Measurements from ENCODE around the gene IL21R. TPM values are rescaled to one million over a fixed set of nuclear protein-coding genes. Genes with fewer than 3 reads are reported as not detected.

The IL21R gene
- total RNA-seq, 1 experiment from 2014 or later, result not detected

- no peak overlapping the region for H3K4me3 Mint-ChIP-seq (ENCODE audit: low read depth, unreplicated experiment)
- intact Hi-C loops (cut with micrococcal nuclease; ENCODE audit: unreplicated experiment), result no loop called here
- no peaks in the 10 kb centered on the region for H3K4me1 Mint-ChIP-seq (ENCODE audit: low read depth, unreplicated experiment)
- H3K27ac Mint-ChIP-seq (ENCODE audit: unreplicated experiment), result no peak overlapping the region
- no peaks in the 10 kb centered on the region for H3K9me3 Mint-ChIP-seq (ENCODE audit: low read depth, unreplicated experiment)
- no peak for DNase-seq
- peaks cover 58% of the 10 kb centered on the region for H3K27me3 Mint-ChIP-seq (ENCODE audit: unreplicated experiment)
- no peak for TF ChIP-seq CTCF (IDR thresholded peaks at IDR 0.05; ENCODE audit: unreplicated experiment)
- no TSS peak for BruUV-seq (replicated peaks)
- no peaks in the 10 kb centered on the region for H3K36me3 Mint-ChIP-seq (ENCODE audit: insufficient read depth, unreplicated experiment)
- CTCF ChIA-PET, result no interaction called here
Measured at GRCh38 chr16:27429330-27429871, 27.4 kb downstream of the IL21R start.

- intact Hi-C loops (cut with micrococcal nuclease; ENCODE audit: unreplicated experiment), result no loop called here
- CTCF ChIA-PET, result no interaction called here
- no TSS peak for BruUV-seq (replicated peaks)
Measured at GRCh38 chr16:27429981-27430441, 28.0 kb downstream of the IL21R start.

GRCh38 chr16:27430512-27430911, 28.5 kb downstream of the IL21R start:
- Mint-ChIP-seq H3K9me3 (ENCODE audit: low read depth, unreplicated experiment) (no peaks in the 10 kb centered on the region), H3K4me1 (ENCODE audit: low read depth, unreplicated experiment) (no peaks in the 10 kb centered on the region), H3K27me3 (ENCODE audit: unreplicated experiment) (peaks cover 58% of the 10 kb centered on the region), H3K36me3 (ENCODE audit: insufficient read depth, unreplicated experiment) (no peaks in the 10 kb centered on the region), H3K27ac (ENCODE audit: unreplicated experiment) (no peak overlapping the region), H3K4me3 (ENCODE audit: low read depth, unreplicated experiment) (no peak overlapping the region)
- intact Hi-C loops (cut with micrococcal nuclease; ENCODE audit: unreplicated experiment), result no loop called here
- no peak for TF ChIP-seq CTCF (IDR thresholded peaks at IDR 0.05; ENCODE audit: unreplicated experiment)
- no TSS peak for BruUV-seq (replicated peaks)
- DNase-seq, result no peak
- CTCF ChIA-PET, result interaction anchor here (0.7 kb wide), 1 partner anchor 26 kb away, joined by 3 read pairs; no protein-coding TSS in a partner anchor

More at GRCh38 chr16:27429981-27430441, 28.0 kb downstream of the IL21R start:
- H3K27me3 Mint-ChIP-seq (ENCODE audit: unreplicated experiment), result peaks cover 58% of the 10 kb centered on the region
- H3K4me1 Mint-ChIP-seq (ENCODE audit: low read depth, unreplicated experiment), result no peaks in the 10 kb centered on the region
- H3K4me3 Mint-ChIP-seq (ENCODE audit: low read depth, unreplicated experiment), result no peak overlapping the region
- no peak for TF ChIP-seq CTCF (IDR thresholded peaks at IDR 0.05; ENCODE audit: unreplicated experiment)
- no peaks in the 10 kb centered on the region for H3K9me3 Mint-ChIP-seq (ENCODE audit: low read depth, unreplicated experiment)
- no peak for DNase-seq
- H3K36me3 Mint-ChIP-seq (ENCODE audit: insufficient read depth, unreplicated experiment), result no peaks in the 10 kb centered on the region
- no peak overlapping the region for H3K27ac Mint-ChIP-seq (ENCODE audit: unreplicated experiment)

GRCh38 chr16:27430923-27431484, 29.0 kb downstream of the IL21R start:
- DNase-seq, result no peak
- no peak for TF ChIP-seq CTCF (IDR thresholded peaks at IDR 0.05; ENCODE audit: unreplicated experiment)
- no TSS peak for BruUV-seq (replicated peaks)
- H3K9me3 Mint-ChIP-seq (ENCODE audit: low read depth, unreplicated experiment), result no peaks in the 10 kb centered on the region
- CTCF ChIA-PET, result interaction anchor here (0.7 kb wide), 1 partner anchor 27 kb away, joined by 3 read pairs; no protein-coding TSS in a partner anchor
- H3K27me3 Mint-ChIP-seq (ENCODE audit: unreplicated experiment), result peaks cover 63% of the 10 kb centered on the region
- H3K27ac Mint-ChIP-seq (ENCODE audit: unreplicated experiment), result no peak overlapping the region
- intact Hi-C loops (cut with micrococcal nuclease; ENCODE audit: unreplicated experiment), result no loop called here
- no peaks in the 10 kb centered on the region for H3K36me3 Mint-ChIP-seq (ENCODE audit: insufficient read depth, unreplicated experiment)
- no peaks in the 10 kb centered on the region for H3K4me1 Mint-ChIP-seq (ENCODE audit: low read depth, unreplicated experiment)
- H3K4me3 Mint-ChIP-seq (ENCODE audit: low read depth, unreplicated experiment), result no peak overlapping the region

All from Calu3 (cell line).